WI38 (cell line): ENCODE results near the gene DUT.

ENCODE experiments used
- H3K4me3 ChIP-seq: 2 replicates; pipeline ENCODE4 v1.5.1; 2011; ENCODE audit warnings: low read depth, mild to moderate bottlenecking, control low read depth, low read length
- TF ChIP-seq, protein P1 (sequence below): IDR thresholded peaks from 2 replicates; pipeline ENCODE4 v1.5.1; 2012; ENCODE audit warnings: low read depth, mild to moderate bottlenecking, control low read depth, low read length

The DUT gene

GRCh38 chr15:48292458-48292857 is 38.8 kb upstream of the DUT start:
- TF ChIP-seq, protein P1, sequence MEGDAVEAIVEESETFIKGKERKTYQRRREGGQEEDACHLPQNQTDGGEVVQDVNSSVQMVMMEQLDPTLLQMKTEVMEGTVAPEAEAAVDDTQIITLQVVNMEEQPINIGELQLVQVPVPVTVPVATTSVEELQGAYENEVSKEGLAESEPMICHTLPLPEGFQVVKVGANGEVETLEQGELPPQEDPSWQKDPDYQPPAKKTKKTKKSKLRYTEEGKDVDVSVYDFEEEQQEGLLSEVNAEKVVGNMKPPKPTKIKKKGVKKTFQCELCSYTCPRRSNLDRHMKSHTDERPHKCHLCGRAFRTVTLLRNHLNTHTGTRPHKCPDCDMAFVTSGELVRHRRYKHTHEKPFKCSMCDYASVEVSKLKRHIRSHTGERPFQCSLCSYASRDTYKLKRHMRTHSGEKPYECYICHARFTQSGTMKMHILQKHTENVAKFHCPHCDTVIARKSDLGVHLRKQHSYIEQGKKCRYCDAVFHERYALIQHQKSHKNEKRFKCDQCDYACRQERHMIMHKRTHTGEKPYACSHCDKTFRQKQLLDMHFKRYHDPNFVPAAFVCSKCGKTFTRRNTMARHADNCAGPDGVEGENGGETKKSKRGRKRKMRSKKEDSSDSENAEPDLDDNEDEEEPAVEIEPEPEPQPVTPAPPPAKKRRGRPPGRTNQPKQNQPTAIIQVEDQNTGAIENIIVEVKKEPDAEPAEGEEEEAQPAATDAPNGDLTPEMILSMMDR: no peak
- no peak overlapping the region for H3K4me3 ChIP-seq

DNA sequence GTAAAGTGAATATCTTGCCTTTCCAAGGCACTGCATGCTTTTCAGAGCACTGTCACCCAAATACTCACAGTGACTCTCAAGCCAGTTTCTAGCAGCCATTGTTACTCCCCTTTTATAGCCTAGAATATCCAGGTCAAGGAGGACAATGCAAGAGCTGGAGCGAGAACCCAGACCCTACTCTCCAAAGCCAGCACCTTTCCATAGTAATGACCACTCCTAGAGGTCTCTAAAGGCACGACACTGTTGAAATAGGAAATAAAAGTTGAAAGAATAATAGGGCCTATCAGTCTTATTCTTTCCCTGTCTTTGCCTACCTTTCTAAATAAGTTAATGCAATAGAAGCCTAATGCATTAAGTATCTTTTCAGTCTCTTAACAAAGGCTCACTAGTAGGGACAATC is 33.6 kb upstream of the DUT start:
- no peak overlapping the region for H3K4me3 ChIP-seq
- TF ChIP-seq, protein P1: no peak

DNA sequence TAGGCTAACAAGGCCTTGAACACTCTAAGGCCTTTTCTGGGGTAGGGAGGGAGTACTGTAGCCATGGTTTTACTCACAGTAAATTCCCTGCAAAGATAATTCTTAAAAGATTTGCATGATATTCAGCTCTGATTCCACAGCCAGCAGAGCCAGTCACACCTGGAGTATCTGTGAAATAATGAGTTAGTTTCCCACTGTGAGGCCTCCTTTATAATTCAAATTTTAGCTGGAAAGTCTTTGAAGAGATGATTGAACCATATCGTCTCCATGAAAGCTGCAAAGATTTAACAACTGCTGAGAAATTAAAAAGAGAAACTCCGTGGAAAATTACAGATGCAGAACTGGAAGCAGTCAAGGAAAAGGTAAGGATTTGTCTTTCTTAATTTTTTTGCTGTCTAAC is 32.3 kb upstream of the DUT start:
- no peak overlapping the region for H3K4me3 ChIP-seq
- TF ChIP-seq, protein P1: no peak

GRCh38 chr15:48300038-48300437 is 31.2 kb upstream of the DUT start:
- H3K4me3 ChIP-seq: no peak overlapping the region
- TF ChIP-seq, protein P1: no peak

DNA sequence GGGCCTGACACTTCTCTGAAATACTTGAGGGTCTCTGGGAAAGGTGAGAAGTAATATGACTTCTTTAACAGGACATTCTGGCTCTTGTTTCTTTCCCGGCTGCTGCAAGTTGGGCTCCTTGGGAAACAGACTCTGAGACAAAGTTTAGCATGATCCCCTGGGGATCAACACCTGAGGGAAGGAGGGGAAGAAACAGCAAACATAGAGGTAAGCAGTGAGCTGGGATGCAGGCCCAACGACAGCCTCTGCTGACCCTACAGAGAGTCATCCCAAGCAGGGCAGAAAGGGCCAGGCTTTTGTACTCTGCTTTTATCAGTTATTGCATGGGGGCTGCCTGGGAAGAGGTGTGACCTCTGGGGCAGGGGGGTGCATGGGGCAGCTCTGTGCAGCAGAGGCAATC is 26.8 kb upstream of the DUT start:
- H3K4me3 ChIP-seq: no peak overlapping the region
- TF ChIP-seq, protein P1: no peak

DNA sequence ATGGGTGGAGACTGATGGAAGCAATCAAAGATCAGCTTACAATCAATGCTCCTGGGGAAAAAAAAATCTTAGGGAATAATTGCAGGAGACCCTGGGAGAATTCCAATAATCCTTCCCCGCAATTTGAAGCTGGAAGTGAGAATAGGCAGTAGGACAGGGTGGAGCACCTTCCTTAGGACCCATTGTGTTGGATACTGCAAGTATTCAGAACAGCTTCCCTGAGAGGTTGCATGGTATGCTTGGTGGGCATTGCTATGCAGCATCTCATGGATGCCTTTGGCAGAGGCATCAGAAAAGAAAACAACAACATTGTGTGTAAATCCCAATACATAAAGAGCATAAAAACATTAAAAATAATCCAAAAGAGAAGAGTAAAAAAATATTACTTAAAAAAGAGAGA is 24.6 kb upstream of the DUT start:
- TF ChIP-seq, protein P1: no peak
- H3K4me3 ChIP-seq: no peak overlapping the region

- no peak overlapping the region for H3K4me3 ChIP-seq
- TF ChIP-seq, protein P1: no peak
These were observed 23.6 kb upstream of the DUT start for GRCh38 chr15:48307586-48307985.
